PC-3 (cell line): ENCODE results near the gene GNB2. TPM values are rescaled to one million over a fixed set of nuclear protein-coding genes. Genes with fewer than 3 reads are reported as not detected.

Experiments used
- ATAC-seq: fragments of 200-7000 bp; cut with Tn5 transposase; 2 replicates; pipeline ENCODE4 v1.9.1; 2020; ENCODE audit warnings: mild to moderate bottlenecking, moderate library complexity
- BruUV-seq: library from RNA; stranded (reverse); fragments of 400-500 nt; replicated peaks from 2 replicates; lab custom pipeline; 2021; lab: Mats Ljungman, UMichigan
- CTCF ChIA-PET: fragments of 300-600 bp; sonication (Branson Sonifier 250); formaldehyde crosslinking; loops from one replicate; lab custom pipeline; 2022; ENCODE audit warnings: antibody characterized with exemption; lab: Charles Lee
- POLR2A ChIA-PET: fragments of 300-600 bp; sonication (Branson Sonifier 250); formaldehyde crosslinking; loops from one replicate; lab custom pipeline; 2022; ENCODE audit warnings: antibody characterized with exemption; ENCODE audit not compliant: unreplicated experiment; lab: Charles Lee
- DNase-seq: peaks from one replicate; pipeline ENCODE4 v3.0.0-alpha.2; 2015
- H2AFZ ChIP-seq: fragments of 300-600 bp; sonication (generic); 2 replicates; pipeline ENCODE4 v1.6.0; 2016; ENCODE audit warnings: antibody characterized with exemption, low read length
- H3F3A ChIP-seq: fragments of 300-600 bp; sonication (generic); one replicate; pipeline ENCODE4 v1.6.0; 2017; ENCODE audit warnings: antibody characterized with exemption, low read length, control low read depth, mild to moderate bottlenecking; ENCODE audit not compliant: unreplicated experiment
- H3K27ac ChIP-seq: fragments of 300-600 bp; sonication (generic); 2 replicates; pipeline ENCODE4 v1.5.1; 2016; ENCODE audit warnings: mild to moderate bottlenecking, low read length
- H3K27me3 ChIP-seq: fragments of 300-600 bp; sonication (generic); 2 replicates; pipeline ENCODE4 v1.6.1; 2016; ENCODE audit warnings: low read length, mixed read lengths
- H3K36me3 ChIP-seq: fragments of 300-600 bp; sonication (generic); 2 replicates; pipeline ENCODE4 v1.6.1; 2016; ENCODE audit warnings: low read depth, mixed run types, low read length, mixed read lengths
- H3K4me1 ChIP-seq: fragments of 300-600 bp; sonication (generic); 2 replicates; pipeline ENCODE4 v1.5.1; 2016; ENCODE audit warnings: low read length; ENCODE audit not compliant: insufficient read depth
- H3K4me2 ChIP-seq: fragments of 300-600 bp; sonication (generic); 2 replicates; pipeline ENCODE4 v1.6.0; 2016; ENCODE audit warnings: low read length
- H3K4me3 ChIP-seq: fragments of 300-600 bp; sonication (generic); 2 replicates; pipeline ENCODE4 v1.5.1; 2016; ENCODE audit warnings: mild to moderate bottlenecking, low read length, mixed read lengths
- H3K79me2 ChIP-seq: fragments of 300-600 bp; sonication (generic); 2 replicates; pipeline ENCODE4 v1.6.1; 2017; ENCODE audit warnings: low read length, mixed read lengths
- H3K9ac ChIP-seq: fragments of 300-600 bp; sonication (generic); 2 replicates; pipeline ENCODE4 v1.6.0; 2016; ENCODE audit warnings: mild to moderate bottlenecking, low read length
- H3K9me2 ChIP-seq: fragments of 300-600 bp; sonication (generic); replicated peaks from 2 replicates; pipeline ENCODE4 v1.6.1; 2016; ENCODE audit warnings: mixed run types, low read length, mixed read lengths
- H3K9me3 ChIP-seq: fragments of 300-600 bp; sonication (generic); 2 replicates; pipeline ENCODE4 v1.6.1; 2016; ENCODE audit warnings: low read length, mixed read lengths
- H4K20me1 ChIP-seq: fragments of 300-600 bp; sonication (generic); 2 replicates; pipeline ENCODE4 v1.6.1; 2016; ENCODE audit warnings: low read length, mixed read lengths
- CTCF ChIP-seq: fragments of 300-600 bp; sonication (generic); conservative IDR thresholded peaks from 2 replicates; pipeline ENCODE4 v1.5.1; 2017; ENCODE audit warnings: antibody characterized with exemption, low read depth, mild to moderate bottlenecking, low read length
- EZH2 ChIP-seq: fragments of 300-600 bp; sonication (generic); IDR thresholded peaks from one replicate; pipeline ENCODE4 v1.6.1; 2017; ENCODE audit warnings: antibody characterized with exemption, mild to moderate bottlenecking, low read length; ENCODE audit not compliant: unreplicated experiment
- EZH2phosphoT487 ChIP-seq: fragments of 300-600 bp; sonication (generic); IDR thresholded peaks from 2 replicates; pipeline ENCODE4 v1.6.1; 2018; ENCODE audit warnings: mild to moderate bottlenecking, antibody characterized with exemption, low read length, borderline replicate concordance
- intact Hi-C: fragments of 100-400 bp; cut with micrococcal nuclease; formaldehyde crosslinking; loops from 2 replicates; pipeline ENCODE4 v1.9.0; 2023
- total RNA-seq: library from RNA; depleted of rRNA; stranded (reverse); fragments of >200 nt; gene quantifications from 2 replicates; pipeline ENCODE4 v1.2.3, GENCODE V29; 2014

Gene GNB2
- total RNA-seq, 1 experiment from 2014 or later, result 164 TPM

- Histone ChIP-seq H3K27ac (no peak overlapping the region), H2AFZ (no peak overlapping the region), H3F3A (no peaks in the 10 kb centered on the region), H3K36me3 (no peaks in the 10 kb centered on the region), H3K9me2 (no peaks in the 10 kb centered on the region), H3K27me3 (no peaks in the 10 kb centered on the region), H3K4me1 (peaks cover 4% of the 10 kb centered on the region; the same call in 1 of the 2 replicates), H3K9me3 (no peaks in the 10 kb centered on the region), H3K79me2 (no peaks in the 10 kb centered on the region), H3K4me2 (no peak overlapping the region), H3K4me3 (no peak overlapping the region), H3K9ac (no peak overlapping the region), H4K20me1 (no peaks in the 10 kb centered on the region)
- ChIA-PET CTCF (no interaction called here), POLR2A (no interaction called here)
- DNase-seq, result no peak
- intact Hi-C loops, result no loop called here
- TF ChIP-seq EZH2 (no peak), CTCF (no peak), EZH2phosphoT487 (no peak)
- BruUV-seq, result no TSS peak
- ATAC-seq, result no peak
Observed at GRCh38 chr7:100720671-100721504, 47.3 kb downstream of the GNB2 start.

GRCh38 chr7:100721505-100721812 lies 47.9 kb downstream of the GNB2 start:
- Histone ChIP-seq H3K9me2 (no peaks in the 10 kb centered on the region), H3K9me3 (no peaks in the 10 kb centered on the region), H2AFZ (no peak overlapping the region), H3K9ac (no peak overlapping the region), H3F3A (no peaks in the 10 kb centered on the region), H3K4me3 (no peak overlapping the region), H4K20me1 (no peaks in the 10 kb centered on the region), H3K4me1 (peaks cover 8% of the 10 kb centered on the region), H3K36me3 (no peaks in the 10 kb centered on the region), H3K27ac (no peak overlapping the region), H3K79me2 (no peaks in the 10 kb centered on the region), H3K27me3 (no peaks in the 10 kb centered on the region), H3K4me2 (no peak overlapping the region)
- DNase-seq (no peak), ATAC-seq (no peak)
- TF ChIP-seq EZH2phosphoT487, result no peak
- TF ChIP-seq CTCF, result no peak
- no peak for TF ChIP-seq EZH2
- ChIA-PET POLR2A (no interaction called here), CTCF (no interaction called here)
- no TSS peak for BruUV-seq
- intact Hi-C loops, result no loop called here
